NK-92 (cell line): ENCODE data around the gene RAB7B.

ENCODE experiments used
- DNase-seq: peaks from one replicate; lab custom pipeline; 2025; ENCODE audit not compliant: unreplicated experiment; lab: John Stamatoyannopoulos, UW

The RAB7B gene

GRCh38 chr1:205950280-205950679 lies 52.9 kb downstream of the RAB7B start:
- no peak for DNase-seq

GRCh38 chr1:205949753-205950152 lies 53.4 kb downstream of the RAB7B start:
- no peak for DNase-seq

DNA sequence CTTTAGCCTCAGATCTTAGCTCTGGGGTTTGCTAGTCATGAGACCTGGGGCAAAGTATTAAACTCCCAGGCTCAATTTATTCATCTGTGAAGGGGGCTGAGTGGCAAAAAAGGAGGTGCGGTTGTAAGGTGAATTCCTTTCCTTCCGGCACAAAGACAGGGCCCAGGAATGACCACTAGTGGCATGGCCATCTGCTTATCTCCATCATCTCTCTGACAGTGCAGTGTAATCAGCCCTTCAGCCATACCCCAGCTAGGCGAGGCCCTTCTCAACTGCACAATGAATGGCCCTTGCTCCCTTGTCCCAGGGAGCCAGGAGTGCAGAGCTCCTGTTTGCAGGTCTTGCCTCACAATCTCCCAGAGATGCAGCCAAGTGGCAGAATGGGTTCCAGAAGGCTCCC lies 54.3 kb downstream of the RAB7B start:
- no peak for DNase-seq

DNA sequence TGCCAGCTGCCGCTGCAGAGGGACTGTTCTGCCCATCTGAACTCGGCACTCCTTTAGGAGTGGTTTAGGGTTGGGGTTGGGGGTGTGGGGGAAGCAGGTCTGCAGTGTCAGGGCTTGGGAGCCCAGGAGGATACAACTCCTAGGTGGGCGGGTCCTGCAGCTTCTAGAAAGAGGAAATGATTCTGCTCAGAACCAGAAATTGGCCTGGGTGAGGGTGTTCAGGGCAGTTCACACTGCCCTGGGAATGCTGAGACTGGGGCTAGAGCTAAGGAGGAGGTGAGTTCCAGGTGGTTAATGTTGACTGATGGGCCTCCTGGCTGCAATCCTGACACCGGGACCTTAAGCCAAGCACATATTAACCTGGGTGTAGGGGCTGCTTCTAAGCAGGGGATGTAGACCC lies 55.2 kb downstream of the RAB7B start:
- no peak for DNase-seq

- DNase-seq, result no peak
These were observed 56.2 kb downstream of the RAB7B start for GRCh38 chr1:205947024-205947423.

DNA sequence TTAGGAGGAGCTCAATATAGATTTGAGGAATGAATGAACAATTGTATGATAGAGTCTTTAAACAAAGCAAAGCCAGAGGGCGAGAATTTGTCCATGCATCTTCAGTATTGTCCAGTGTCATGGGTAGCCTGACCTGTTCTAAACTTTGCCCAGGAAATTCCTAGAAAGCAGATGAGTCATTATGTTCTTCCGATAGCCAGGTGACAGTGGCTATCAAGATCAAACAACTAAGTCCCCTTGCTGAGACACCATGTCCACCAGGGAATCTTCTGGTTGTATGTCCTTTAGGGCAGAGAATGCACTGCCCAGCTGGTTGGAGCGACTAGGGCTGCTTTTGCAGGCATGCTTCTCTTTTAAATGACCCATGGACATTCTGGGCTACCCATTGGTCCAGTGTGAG lies 58.1 kb downstream of the RAB7B start:
- no peak for DNase-seq

DNA sequence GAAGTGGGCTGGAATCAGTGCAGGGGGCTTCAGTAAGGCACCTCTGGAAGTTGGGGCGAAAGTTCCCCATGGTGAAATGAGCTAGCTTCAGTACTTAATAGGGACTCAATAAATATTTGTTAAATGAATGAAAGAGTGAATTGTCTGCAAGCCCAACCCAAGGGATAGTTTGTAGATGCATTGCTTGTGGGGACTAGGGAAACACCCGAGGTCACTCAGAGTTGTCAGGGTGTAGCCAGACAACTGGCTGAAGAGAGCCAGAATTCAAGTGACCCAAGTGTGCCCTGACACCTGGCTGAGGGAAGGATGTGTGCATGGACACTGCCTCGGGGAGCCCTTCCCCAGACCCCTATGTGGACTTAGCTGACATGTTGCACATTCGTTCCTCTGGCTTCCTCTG lies 58.7 kb downstream of the RAB7B start:
- DNase-seq, result no peak

DNA sequence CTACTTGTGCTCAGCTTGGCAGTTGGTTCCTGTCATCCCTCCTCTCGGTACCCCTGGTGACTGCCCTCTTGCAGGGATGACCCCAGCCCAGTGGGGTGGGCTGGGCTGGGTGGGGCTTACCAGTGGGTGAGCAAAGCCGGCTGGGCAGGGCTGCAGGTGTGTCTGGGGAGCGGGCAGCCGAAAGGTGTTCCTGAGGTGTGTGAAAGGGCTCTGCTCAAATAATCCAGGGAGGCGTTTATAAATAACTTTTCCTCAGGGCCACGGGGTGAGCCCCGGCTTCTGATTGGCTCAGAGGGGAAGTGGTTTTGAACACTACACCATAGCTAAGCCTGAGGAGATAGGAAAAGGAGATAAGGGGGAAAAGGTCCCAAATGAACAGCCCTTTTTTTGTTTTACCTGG lies 60.0 kb downstream of the RAB7B start, which contains the start of gene SLC26A9:
Gene SLC26A9, minus strand, starts transcription at position 212 of the 400 bp plus-strand sequence. CDS start 7,636 bp downstream, outside the sequence.
- DNase-seq, result no peak

- no peak for DNase-seq
These were observed 60.5 kb downstream of the RAB7B start for GRCh38 chr1:205942631-205943159.

GRCh38 chr1:205940710-205941109 lies 62.5 kb downstream of the RAB7B start:
- DNase-seq, result no peak

DNA sequence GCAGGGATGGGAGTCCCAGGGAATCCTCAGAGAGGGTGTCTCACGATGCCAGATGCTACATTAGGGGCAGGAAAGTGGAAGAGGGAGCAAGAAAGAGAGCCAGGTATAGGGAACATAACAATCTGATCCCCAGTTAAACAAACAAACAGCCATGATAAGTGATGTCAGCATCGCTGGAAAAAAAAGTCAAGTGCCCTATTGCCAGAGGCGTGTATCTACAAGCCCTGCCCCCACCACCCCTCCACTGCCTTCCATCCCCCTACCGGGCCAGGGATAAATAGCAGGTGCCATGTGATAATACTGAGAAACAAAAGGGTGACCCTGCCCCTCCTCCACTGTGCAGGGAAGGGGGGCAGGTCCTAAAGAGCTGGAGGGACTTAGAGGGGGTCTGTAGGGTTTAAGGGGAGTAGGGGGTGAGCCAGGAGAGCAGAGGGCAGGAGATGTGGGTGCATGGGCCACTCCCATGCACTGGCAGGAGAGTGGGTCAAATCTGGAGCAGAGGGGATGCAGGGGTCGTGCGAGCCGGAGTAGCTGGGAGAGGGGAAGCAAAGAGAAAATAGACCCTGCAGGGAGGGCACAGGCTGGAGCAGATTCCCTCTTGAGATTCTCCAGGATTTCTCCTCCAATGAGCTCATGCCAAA lies 63.4 kb downstream of the RAB7B start:
- DNase-seq, result no peak

DNA sequence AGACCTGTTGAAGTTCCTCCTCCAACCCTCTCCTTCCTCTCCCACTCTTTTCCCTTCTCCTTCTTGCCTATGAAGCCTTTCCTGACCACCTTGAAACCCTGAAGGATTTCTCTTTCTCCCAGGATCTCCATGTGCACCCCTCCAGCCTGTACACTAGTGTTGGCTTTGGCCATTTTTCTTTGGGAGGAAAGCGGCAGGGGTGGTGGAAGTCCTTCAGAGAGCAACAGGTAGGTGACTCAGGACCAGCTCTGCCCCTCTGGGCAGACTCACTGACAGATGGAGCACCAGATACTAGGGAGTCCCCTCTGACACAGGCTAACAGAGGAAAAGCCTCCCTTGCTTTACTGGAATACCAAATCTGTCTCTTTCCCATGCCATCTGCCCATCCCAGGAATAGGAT lies 64.5 kb downstream of the RAB7B start:
- DNase-seq, result no peak

GRCh38 chr1:205936846-205937586 lies 66.2 kb downstream of the RAB7B start:
- DNase-seq, result no peak

DNA sequence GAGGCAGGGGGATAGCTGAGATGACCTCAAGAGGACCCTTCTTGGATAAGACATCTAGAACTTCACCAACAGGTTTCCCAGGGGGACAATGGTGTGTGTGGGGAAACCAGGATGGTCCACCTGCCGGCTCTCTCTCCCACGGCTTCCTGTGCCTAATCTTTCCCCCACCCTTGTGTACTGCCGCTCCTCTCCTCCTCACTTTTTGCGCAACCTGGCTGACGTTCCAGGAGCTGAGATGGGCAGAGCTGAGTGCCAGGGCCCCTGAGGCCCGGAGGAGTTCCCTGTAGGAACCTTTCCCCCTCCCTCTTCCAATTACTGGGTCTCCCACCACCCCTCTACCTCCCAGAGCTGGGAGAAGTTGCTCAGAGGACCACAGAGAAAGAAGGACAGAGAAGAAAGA lies 66.9 kb downstream of the RAB7B start:
- DNase-seq, result no peak

DNA sequence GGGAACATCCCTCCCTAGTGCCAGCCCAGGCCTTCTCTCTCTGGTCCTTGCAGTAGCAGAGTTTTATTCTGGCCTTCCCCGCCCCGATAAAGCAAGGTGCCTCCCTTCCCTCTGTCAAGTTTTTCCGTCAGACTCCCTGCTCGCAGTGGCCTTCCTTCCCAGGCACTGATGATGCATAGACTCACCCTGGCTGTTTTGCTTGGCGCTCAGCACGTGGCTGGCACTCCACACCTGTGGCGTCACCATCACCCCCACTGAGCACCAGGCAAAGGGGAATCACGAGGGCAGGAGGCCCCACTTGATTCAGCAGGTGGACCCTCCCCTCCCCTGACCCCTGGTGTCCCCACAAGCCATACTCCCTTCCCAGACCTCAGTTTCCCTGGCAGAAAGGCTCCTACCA lies 67.3 kb downstream of the RAB7B start:
- no peak for DNase-seq

GRCh38 chr1:205934788-205935187 lies 68.4 kb downstream of the RAB7B start:
- no peak for DNase-seq

GRCh38 chr1:205933671-205934618 lies 69.2 kb downstream of the RAB7B start:
- DNase-seq, result no peak

DNA sequence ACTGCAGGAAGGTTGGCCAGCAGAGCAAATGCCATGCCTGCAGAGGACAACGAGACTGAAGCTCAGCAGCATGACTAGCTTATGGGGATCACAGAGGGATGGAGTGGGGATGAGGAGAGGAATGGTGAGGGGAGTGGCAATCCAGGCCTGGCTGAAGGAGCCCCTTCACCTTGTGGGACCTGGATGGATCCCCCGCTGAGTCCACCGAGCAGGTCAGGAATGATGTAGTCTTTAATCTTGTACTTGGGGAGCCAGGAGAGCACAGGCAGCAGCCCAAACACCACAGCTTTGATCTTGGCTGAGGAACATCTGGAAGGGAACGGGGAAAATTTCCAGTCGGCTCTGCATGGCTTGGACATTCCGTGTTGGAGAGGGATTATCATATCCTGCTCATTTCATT lies 70.4 kb downstream of the RAB7B start:
- DNase-seq, result no peak

DNA sequence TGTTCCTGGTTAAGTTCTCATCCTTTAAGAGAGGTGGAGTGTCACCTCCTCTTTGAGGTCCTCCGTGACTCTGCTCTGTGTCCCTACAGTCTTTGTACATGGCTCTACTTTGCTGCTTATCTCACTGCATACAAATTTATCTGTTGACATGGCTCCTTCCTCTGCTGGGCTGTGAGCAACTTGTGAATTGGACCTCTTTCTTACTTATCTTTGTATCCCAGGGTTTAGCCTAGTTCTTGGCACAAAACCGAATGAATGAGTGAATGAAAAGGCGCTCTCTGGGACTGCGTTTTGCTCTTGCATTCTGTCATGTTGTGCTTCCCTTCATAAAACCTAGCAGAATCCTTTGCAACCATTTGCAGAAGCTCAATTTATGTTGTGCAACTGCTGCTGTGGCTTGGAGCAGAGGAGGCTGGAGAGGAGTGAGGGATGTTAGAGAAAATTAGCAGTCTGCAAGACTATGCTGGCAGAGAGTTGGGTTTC lies 72.4 kb downstream of the RAB7B start:
- no peak for DNase-seq

- no peak for DNase-seq
These were observed 73.0 kb downstream of the RAB7B start for GRCh38 chr1:205930195-205930577.

DNA sequence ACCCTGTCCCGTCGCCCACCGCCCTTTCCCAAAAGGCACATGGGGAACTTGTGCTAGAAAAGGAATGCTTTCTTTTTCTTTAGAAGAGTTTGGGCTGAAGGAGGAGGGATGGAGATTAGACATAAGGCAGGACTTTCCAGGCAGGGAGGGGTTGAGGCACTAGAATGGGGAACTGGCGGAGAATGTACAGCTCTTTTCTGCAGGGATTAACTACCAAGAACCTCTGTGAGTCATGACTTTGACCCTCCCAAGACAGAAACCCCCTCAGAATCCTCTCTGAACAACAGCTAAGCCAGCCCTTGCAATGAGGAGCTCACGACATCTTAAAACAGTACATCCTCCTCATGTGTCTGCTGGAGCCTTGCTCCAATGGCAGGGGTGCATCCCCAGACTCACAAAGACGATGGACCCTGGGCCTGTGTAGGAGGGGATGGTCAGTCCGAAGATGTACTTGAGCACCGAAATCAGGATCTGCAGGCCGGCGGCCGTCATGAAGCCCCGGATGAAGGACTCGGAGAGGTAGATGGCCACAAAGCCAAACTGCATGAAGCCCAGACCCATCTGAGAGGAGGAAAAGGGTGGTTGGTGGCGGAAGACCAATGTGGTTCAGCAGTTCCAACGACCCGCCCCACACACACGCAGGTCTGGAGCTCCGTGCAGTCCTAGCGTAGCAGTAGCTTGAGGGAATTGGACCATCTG lies 73.5 kb downstream of the RAB7B start:
- no peak for DNase-seq
